Transverse colon (tissue), 4 donors: Measurements from ENCODE around the gene SCRN2. TPM values are rescaled to one million over a fixed set of nuclear protein-coding genes. Genes with fewer than 3 reads are reported as not detected.

ENCODE experiments used
- DNase-seq: peaks from one replicate; pipeline ENCODE4 v3.0.0-alpha.2; 2019
- H3K27ac ChIP-seq, 4 donors: fragments of 200-600 bp; sonication (generic); 2 replicates each; pipeline ENCODE4 v1.5.1; 2016 to 2018; ENCODE audit warnings: inconsistent platforms in 4 of 4
- H3K27me3 ChIP-seq: fragments of 200-600 bp; sonication (generic); 2 replicates; pipeline ENCODE4 v1.5.1; 2017; ENCODE audit warnings: inconsistent platforms
- H3K36me3 ChIP-seq, 4 donors: fragments of 200-600 bp; sonication (generic); 2 replicates each; pipeline ENCODE4 v1.5.1; 2017 to 2019; ENCODE audit warnings: inconsistent platforms in 4 of 4
- H3K4me1 ChIP-seq, 4 donors: fragments of 200-600 bp; sonication (generic); 2 replicates each; pipeline ENCODE4 v1.5.1; 2017 to 2020; ENCODE audit warnings: inconsistent platforms in 4 of 4
- H3K4me3 ChIP-seq, 4 donors: fragments of 200-600 bp; sonication (generic); 1 replicate in 1 of 4; 2 replicates in 3 of 4; pipeline versions ENCODE4 v1.5.1 to v1.6.1; 2017 to 2019; ENCODE audit warnings: inconsistent platforms in 4 of 4
- H3K9me3 ChIP-seq, 2 donors: fragments of 200-600 bp; sonication (generic); 2 replicates each; pipeline ENCODE4 v1.5.1; 2017 to 2019; ENCODE audit warnings: inconsistent platforms in 2 of 2
- CTCF ChIP-seq, 5 experiments: fragments of 200-600 bp in 3 of 5; fragments of 450-650 bp in 2 of 5; sonication (generic) in 3 of 5; IDR thresholded peaks; 1 replicate in 2 of 5; 2 replicates in 3 of 5; pipeline ENCODE4 v1.5.1; 2016 to 2017; ENCODE audit warnings: antibody characterized with exemption in 5 of 5, inconsistent platforms in 3 of 5, mild to moderate bottlenecking in 2 of 5, moderate library complexity in 1 of 5
- EP300 ChIP-seq: sonication (generic); formaldehyde crosslinking; IDR thresholded peaks from one replicate; pipeline ENCODE4 v1.6.1; 2017; ENCODE audit warnings: antibody characterized with exemption, low read depth
- POLR2A ChIP-seq: fragments of 450-650 bp; IDR thresholded peaks from one replicate; pipeline ENCODE4 v1.6.1; 2016; ENCODE audit warnings: antibody characterized with exemption, mild to moderate bottlenecking, moderate library complexity
- POLR2AphosphoS5 ChIP-seq, 3 donors: sonication (generic); formaldehyde crosslinking; IDR thresholded peaks; one replicate each; pipeline ENCODE4 v1.6.1; 2016; ENCODE audit warnings: antibody characterized with exemption in 3 of 3
- WGBS, 2 donors: methylation state at CpG; one replicate each; pipeline ENCODE4 v1.1.5; 2018; ENCODE audit warnings: low coverage in 1 of 2; 5-methylcytosine and 5-hydroxymethylcytosine counted together
- in situ Hi-C, 4 donors: fragments of 200-750 bp; cut with MboI; loops; one replicate each; pipeline versions ENCODE4 v1.15.0 to v1.15.1; 2017; ENCODE audit warnings: low sequenced_read_pairs in 3 of 4, low pct_ligation_motif_present in 1 of 4, low pct_unique_long_range_greater_than_20kb in 1 of 4
- intact Hi-C: fragments of 100-400 bp; cut with DNase I; formaldehyde crosslinking; loops from one replicate; pipeline ENCODE4 v1.15.1; 2023; ENCODE audit warnings: low total_unique reads
- total RNA-seq, 4 donors: library from RNA; depleted of rRNA; stranded (reverse); fragments of >200 nt; gene quantifications; one replicate each; pipeline ENCODE4 v1.1.0, GENCODE V29; 2016

The SCRN2 gene
- total RNA-seq, 4 donors from 2014 or later: 37.8 to 164 (median 89.7) TPM

GRCh38 chr17:47847341-47848197, 6.5 kb upstream of the SCRN2 start:
- H3K4me1 ChIP-seq: peaks cover 8 to 34% (median 23%) of the 10 kb centered on the region in 4 donors
- no peak for DNase-seq
- H3K27me3 ChIP-seq: peaks cover 64% of the 10 kb centered on the region
- TF ChIP-seq CTCF (IDR thresholded peaks at IDR 0.05): peak in 2 of 5 experiments; percentile 6 to 10
- TF ChIP-seq EP300: no peak
- 41% methylated on average over 49 of the region's 71 CpGs; no CpG with 5 or more reads in 1 of the 2 donors for WGBS, 2 donors
- H3K27ac ChIP-seq: no peak overlapping the region
- intact Hi-C loops (loop anchor here (10.0 kb wide), 1 partner anchor 97 kb away; the partner anchor contains the start of gene PNPO), in situ Hi-C loops (loop anchor here in 1 of 4 donors (25.0 kb wide), 1 partner anchor 115 kb away; the partner anchor contains the start of genes CDK5RAP3 and PRR15L)
- no peak overlapping the region for H3K4me3 ChIP-seq
- no peaks in the 10 kb centered on the region for H3K36me3 ChIP-seq
- H3K9me3 ChIP-seq: no peaks in the 10 kb centered on the region

GRCh38 chr17:47846716-47847340, 5.8 kb upstream of the SCRN2 start:
- Histone ChIP-seq H3K36me3 (no peaks in the 10 kb centered on the region), H3K4me1 (peaks cover 8 to 40% (median 28%) of the 10 kb centered on the region in 4 donors), H3K9me3 (no peaks in the 10 kb centered on the region), H3K4me3 (no peak overlapping the region), H3K27ac (no peak overlapping the region), H3K27me3 (peaks cover 57% of the 10 kb centered on the region)
- DNase-seq: no peak
- WGBS, 2 donors: 57% methylated on average over 30 of the region's 31 CpGs; no CpG with 5 or more reads in 1 of the 2 donors
- intact Hi-C loops: loop anchor here (10.0 kb wide), 1 partner anchor 98 kb away; the partner anchor contains the start of gene PNPO
- in situ Hi-C loops: loop anchor here in 1 of 4 donors (25.0 kb wide), 1 partner anchor 115 kb away; the partner anchor contains the start of genes CDK5RAP3 and PRR15L
- TF ChIP-seq POLR2A (no peak), POLR2AphosphoS5 (IDR thresholded peaks at IDR 0.05) (no peak), EP300 (no peak)

- 79% methylated on average over 3 of the region's 3 CpGs; no CpG with 5 or more reads in 1 of the 2 donors for WGBS, 2 donors
- in situ Hi-C loops (loop anchor here in 1 of 4 donors (25.0 kb wide), 1 partner anchor 117 kb away; the partner anchor contains the start of genes CDK5RAP3 and PRR15L), intact Hi-C loops (loop anchor here (10.0 kb wide), 1 partner anchor 99 kb away; the partner anchor contains the start of gene PNPO)
- Histone ChIP-seq H3K27ac (no peak overlapping the region), H3K4me3 (no peak overlapping the region), H3K36me3 (no peaks in the 10 kb centered on the region), H3K27me3 (peaks cover 46% of the 10 kb centered on the region), H3K4me1 (peaks cover 4 to 35% (median 24%) of the 10 kb centered on the region in 4 donors), H3K9me3 (no peaks in the 10 kb centered on the region)
- no peak for DNase-seq
- TF ChIP-seq POLR2A (no peak), CTCF (IDR thresholded peaks at IDR 0.05) (no peak), POLR2AphosphoS5 (IDR thresholded peaks at IDR 0.05) (no peak), EP300 (no peak)
Observed at GRCh38 chr17:47845716-47846075, 4.6 kb upstream of the SCRN2 start.

- TF ChIP-seq EP300 (no peak), CTCF (IDR thresholded peaks at IDR 0.05) (peak in 4 of 5 experiments; percentile 6 to 24 (median 16))
- in situ Hi-C loops: loop anchor here (5.0 to 25.0 kb wide), 3 partner anchors 42 to 117 kb away; partner anchors contain the start of genes CDK5RAP3 (in 1 of the 4) and PRR15L (in 1 of the 4)
- 56 to 73% methylated on average over 2 to 4 of the region's 4 CpGs for WGBS, 2 donors
- peaks cover 9 to 35% (median 26%) of the 10 kb centered on the region in 4 donors for H3K4me1 ChIP-seq
- H3K9me3 ChIP-seq: no peaks in the 10 kb centered on the region
- DNase-seq: no peak
- no peaks in the 10 kb centered on the region for H3K36me3 ChIP-seq
- intact Hi-C loops: loop anchor here (10.0 kb wide), 1 partner anchor 100 kb away; the partner anchor contains the start of gene PNPO
- H3K4me3 ChIP-seq: no peak overlapping the region
- no peak overlapping the region for H3K27ac ChIP-seq
- peaks cover 39% of the 10 kb centered on the region for H3K27me3 ChIP-seq
Observed at GRCh38 chr17:47844814-47845715, 4.0 kb upstream of the SCRN2 start.
